Fibroblast of lung (primary cell): ENCODE measurements around the gene MYLK.

Experiments
- CTCF ChIP-seq, 2 donors: IDR thresholded peaks in 1 of 2; conservative IDR thresholded peaks in 1 of 2; 1 replicate in 1 of 2; 2 replicates in 1 of 2; pipeline ENCODE4 v1.5.1; 2011 to 2012; ENCODE audit warnings: low read length in 2 of 2, control low read depth in 1 of 2, inconsistent platforms in 1 of 2, low read depth in 1 of 2, mild to moderate bottlenecking in 1 of 2
- EZH2 ChIP-seq: IDR thresholded peaks from 2 replicates; pipeline ENCODE4 v1.5.1; 2012; ENCODE audit warnings: low read length, control low read depth, mild to moderate bottlenecking; ENCODE audit errors: missing control alignments

- TF ChIP-seq CTCF (conservative IDR thresholded peaks at IDR 0.05 in 1 of 2, IDR thresholded peaks at IDR 0.05 in 1 of 2; ENCODE audit: low read depth in 1 of 2, low read length in 2 of 2): no peak
- TF ChIP-seq EZH2: no peak
These were observed 247.7 kb downstream of the MYLK start for GRCh38 chr3:123636431-123636841.
